Kidney (tissue), 14 donors: ENCODE data around the gene SMPD4. TPM values are rescaled to one million over a fixed set of nuclear protein-coding genes. Genes with fewer than 3 reads are reported as not detected.
A peak's percentile ranks its signal among the peaks of the same experiment; 100 is the strongest.
"Not testable (repeated sequence)": the region's sequence is repeated elsewhere in the genome, so short reads cannot be mapped to it uniquely, and the experiment has no call there.

ENCODE experiments used
- DNase-seq, 5 donors: peaks; one replicate each; pipeline ENCODE4 v3.0.0-alpha.2; 2013 to 2020
- FAIRE-seq: peaks from 2 replicates; lab custom pipeline; 2012; peaks lifted over from hg19 to GRCh38; lab: Jason Lieb, UNC
- H3K27ac ChIP-seq, 2 donors: one replicate each; pipeline ENCODE4 v1.7.0; 2013; ENCODE audit warnings: low read depth in 2 of 2, low read length in 2 of 2, inconsistent platforms in 1 of 2
- H3K27me3 ChIP-seq: one replicate; pipeline ENCODE4 v1.7.1; 2013; ENCODE audit warnings: low read length, inconsistent platforms; ENCODE audit not compliant: control insufficient read depth, insufficient read depth
- H3K36me3 ChIP-seq, 3 donors: one replicate each; pipeline versions ENCODE4 v1.7.0 to v1.7.1; 2013; ENCODE audit warnings: low read length in 3 of 3, control low read depth in 1 of 3, inconsistent platforms in 1 of 3; ENCODE audit not compliant: insufficient read depth in 3 of 3, control insufficient read depth in 2 of 3
- H3K4me1 ChIP-seq, 3 donors: one replicate each; pipeline versions ENCODE4 v1.7.0 to v1.7.1; 2013; ENCODE audit warnings: low read length in 3 of 3, inconsistent platforms in 1 of 3, low read depth in 1 of 3; ENCODE audit not compliant: control insufficient read depth in 2 of 3, insufficient read depth in 2 of 3
- H3K4me3 ChIP-seq, 3 donors: one replicate each; pipeline versions ENCODE4 v1.7.0 to v1.8.1; 2013; ENCODE audit warnings: low read length in 3 of 3, control low read depth in 1 of 3, inconsistent platforms in 1 of 3
- H3K9ac ChIP-seq, 3 donors: one replicate each; pipeline versions ENCODE4 v1.7.0 to v1.7.1; 2013; ENCODE audit warnings: low read length in 3 of 3, control low read depth in 1 of 3, inconsistent platforms in 1 of 3
- H3K9me3 ChIP-seq, 3 donors: one replicate each; pipeline versions ENCODE4 v1.7.0 to v1.7.1; 2013; ENCODE audit warnings: low read length in 3 of 3, control low read depth in 1 of 3, inconsistent platforms in 1 of 3; ENCODE audit not compliant: control insufficient read depth in 2 of 3, insufficient read depth in 1 of 3
- CTCF ChIP-seq: IDR thresholded peaks from 3 replicates; pipeline ENCODE4 v1.5.1; 2012; ENCODE audit warnings: mild to moderate bottlenecking, moderate library complexity, borderline replicate concordance; ENCODE audit not compliant: insufficient read depth; ENCODE audit errors: extremely low read depth
- intact Hi-C: fragments of 100-400 bp; cut with DNase I; formaldehyde crosslinking; loops from one replicate; pipeline ENCODE4 v1.11.1; 2022
- polyA plus RNA-seq: library from polyadenylated mRNA; stranded (reverse); fragments of 350-450 nt; fragmentation: Illumina TruSeq; extraction: RNeasy Lipid Tissue Mini Kit (QIAGEN cat#74804); gene quantifications from one replicate; pipeline ENCODE4 v1.2.3, GENCODE V29; 2014; ENCODE audit warnings: low read depth, low replicate concordance; ENCODE audit not compliant: insufficient read depth
- total RNA-seq: library from RNA; stranded (reverse); fragmentation: NEBNext Ultra II Directional; extraction: Animal tissue kit (Norgen Biotek cat#: 25700); gene quantifications from one replicate; pipeline ENCODE4 v1.2.1, GENCODE V29; 2021
- donor health status: control.
- donor health status: control.
- donor health status: control.
- donor health status: control.
- donor health status: control.
- donor health status: DM: yes; HTN: yes; CAD: no.
- donor health status: Normal renal cell carcinoma (clear cell type).

SMPD4 gene
- total and polyA plus RNA-seq, 2 donors from 2014 or later: 21.6 to 41.1 TPM

- Histone ChIP-seq H3K27me3 (no peaks in the 10 kb centered on the region), H3K9ac (no peak overlapping the region), H3K4me3 (no peak overlapping the region), H3K27ac (no peak overlapping the region), H3K36me3 (no peaks in the 10 kb centered on the region), H3K4me1 (peaks cover 0 to 12% (median 0%) of the 10 kb centered on the region in 3 donors), H3K9me3 (no peaks in the 10 kb centered on the region)
- intact Hi-C loops: loop anchor here (10.0 kb wide), 2 partner anchors 151 to 1301 kb away; no protein-coding TSS in a partner anchor
- DNase-seq (peak in 4 of 5 donors; percentile 67 to 85 (median 70)), FAIRE-seq (no peak)
- TF ChIP-seq CTCF: no peak
Measured at GRCh38 chr2:130183512-130184373, 2.3 kb upstream of the SMPD4 start.

- H3K9me3 ChIP-seq, H3K27me3 ChIP-seq, H3K36me3 ChIP-seq, H3K27ac ChIP-seq, FAIRE-seq: not testable (repeated sequence)
- DNase-seq: peak in 2 of 5 donors; percentile 22 to 57
- Histone ChIP-seq H3K4me3 (peak overlapping the region; percentile 24 to 60 (median 51)), H3K4me1 (peaks cover 0 to 12% (median 0%) of the 10 kb centered on the region in 3 donors), H3K9ac (peak overlapping the region in 1 of 3 donors; percentile 58)
- intact Hi-C loops: loop anchor here (10.0 kb wide), 2 partner anchors 152 to 1302 kb away; no protein-coding TSS in a partner anchor
Measured at GRCh38 chr2:130182826-130183511, 1.6 kb upstream of the SMPD4 start.

GRCh38 chr2:130181880-130182682 is 679 bp upstream of the SMPD4 start, which contains the start of gene MZT2B:
MZT2B (plus strand) TSS chr2:130182262; CDS start chr2:130182283, 21 bp downstream.
- peak within 1 kb of the TSS; percentile 86 to 91 (median 88) for H3K4me3 ChIP-seq
- DNase-seq: peak; percentile 89 to 96 (median 94)
- H3K9me3 ChIP-seq, H3K27me3 ChIP-seq, FAIRE-seq, H3K36me3 ChIP-seq: not testable (repeated sequence)
- intact Hi-C loops: loop anchor here (10.0 kb wide), 2 partner anchors 153 to 1303 kb away; no protein-coding TSS in a partner anchor
- peaks cover 0 to 12% (median 0%) of the 10 kb centered on the region in 3 donors for H3K4me1 ChIP-seq
- H3K9ac ChIP-seq: peak within 1 kb of the TSS; percentile 35 to 84 (median 78)
- TF ChIP-seq CTCF: peak; percentile 71
- H3K27ac ChIP-seq: peak within 1 kb of the TSS; percentile 65 to 82

GRCh38 chr2:130180404-130181324 is 738 bp downstream of the SMPD4 start:
- not testable (repeated sequence) for H3K36me3 ChIP-seq, FAIRE-seq, H3K9me3 ChIP-seq, H3K27me3 ChIP-seq, H3K27ac ChIP-seq
- peak overlapping the region; percentile 35 to 84 (median 78) for H3K9ac ChIP-seq
- peak overlapping the region; percentile 86 to 91 (median 88) for H3K4me3 ChIP-seq
- peaks cover 0 to 12% (median 0%) of the 10 kb centered on the region in 3 donors for H3K4me1 ChIP-seq
- peak in 3 of 5 donors; percentile 26 to 60 (median 28) for DNase-seq
- intact Hi-C loops: loop anchor here (10.0 kb wide), 2 partner anchors 154 to 1304 kb away; no protein-coding TSS in a partner anchor

GRCh38 chr2:130174866-130175265 is 6.5 kb downstream of the SMPD4 start:
- H3K9me3 ChIP-seq, H3K4me3 ChIP-seq, DNase-seq, H3K27me3 ChIP-seq, intact Hi-C loops, H3K27ac ChIP-seq, H3K9ac ChIP-seq, H3K36me3 ChIP-seq, H3K4me1 ChIP-seq, FAIRE-seq: not testable (repeated sequence)
